Lung (tissue), 13 donors: ENCODE results near the gene C1orf35. TPM values are rescaled to one million over a fixed set of nuclear protein-coding genes. Genes with fewer than 3 reads are reported as not detected.

ENCODE experiments used
- ATAC-seq: fragments of 200-7000 bp; cut with Tn5 transposase; one replicate; pipeline ENCODE4 v1.9.1; 2020; ENCODE audit warnings: moderate number of reproducible peaks; ENCODE audit not compliant: insufficient read depth, low FRiP score
- DNase-seq, 3 donors: peaks; one replicate each; pipeline ENCODE4 v3.0.0-alpha.2; 2013 to 2017
- H3K27ac ChIP-seq, 2 donors: one replicate each; pipeline ENCODE4 v1.5.1; 2013; ENCODE audit warnings: mild to moderate bottlenecking in 2 of 2, moderate library complexity in 2 of 2, control low read depth in 1 of 2, inconsistent platforms in 1 of 2, low read depth in 1 of 2, low read length in 1 of 2
- H3K27me3 ChIP-seq, 3 donors: one replicate each; pipeline ENCODE4 v1.5.1; 2013; ENCODE audit warnings: low read length in 2 of 3; ENCODE audit not compliant: control insufficient read depth in 3 of 3, insufficient read depth in 3 of 3
- H3K36me3 ChIP-seq, 4 donors: one replicate each; pipeline ENCODE4 v1.5.1; 2013; ENCODE audit warnings: low read length in 4 of 4, mild to moderate bottlenecking in 1 of 4, moderate library complexity in 1 of 4; ENCODE audit not compliant: control insufficient read depth in 4 of 4, insufficient read depth in 4 of 4
- H3K4me1 ChIP-seq, 5 donors: one replicate each; pipeline ENCODE4 v1.5.1; 2013; ENCODE audit warnings: low read length in 5 of 5, mild to moderate bottlenecking in 2 of 5, moderate library complexity in 1 of 5; ENCODE audit not compliant: control insufficient read depth in 5 of 5, insufficient read depth in 5 of 5
- H3K4me3 ChIP-seq: one replicate; pipeline ENCODE4 v1.5.1; 2013; ENCODE audit warnings: mild to moderate bottlenecking, control low read depth, moderate library complexity
- H3K9ac ChIP-seq, 2 donors: one replicate each; pipeline ENCODE4 v1.5.1; 2013; ENCODE audit warnings: low read length in 2 of 2, control low read depth in 1 of 2; ENCODE audit not compliant: insufficient read depth in 1 of 2
- H3K9me3 ChIP-seq, 4 donors: one replicate each; pipeline ENCODE4 v1.5.1; 2013; ENCODE audit warnings: low read length in 3 of 4, mild to moderate bottlenecking in 1 of 4, moderate library complexity in 1 of 4; ENCODE audit not compliant: control insufficient read depth in 4 of 4, insufficient read depth in 3 of 4
- WGBS, 2 donors: extraction: QIAGEN DNeasy Blood & Tissue Kit; methylation state at CpG; one replicate each; pipeline ENCODE4 v1.1.7; 2013; 5-methylcytosine and 5-hydroxymethylcytosine counted together
- polyA plus RNA-seq, 2 donors: library from polyadenylated mRNA; stranded (reverse); fragments of 200-250 nt; gene quantifications; one replicate each; pipeline ENCODE4 v1.2.1, GENCODE V29; 2013
- small RNA-seq: library from RNA; depleted of rRNA; stranded (forward); fragments of <200 nt; gene quantifications from one replicate; pipeline ENCODE3, GENCODE V24; 2014; ENCODE audit warnings: low replicate concordance
- total RNA-seq, 2 donors: library from RNA; depleted of rRNA in 1 of 2; stranded (reverse); fragments of >200 nt in 1 of 2; gene quantifications; one replicate each; pipeline ENCODE4 v1.2.1, GENCODE V29; 2014 to 2021
- TF ChIP-seq, protein P1 (sequence below): IDR thresholded peaks from 2 replicates; pipeline ENCODE4 v1.5.1; 2012; ENCODE audit warnings: mild to moderate bottlenecking; ENCODE audit errors: control extremely low read depth, extremely low read depth
- donor health status: control.
- donor health status: control.
- donor health status: Bipolar disorder and iron deficiency.
- donor health status: healthy.
- donor health status: DM: yes; HTN: yes; CAD: no.

Gene C1orf35
- total and polyA plus RNA-seq, 4 donors, result 9.1 to 19.9 (median 15.0) TPM

DNA sequence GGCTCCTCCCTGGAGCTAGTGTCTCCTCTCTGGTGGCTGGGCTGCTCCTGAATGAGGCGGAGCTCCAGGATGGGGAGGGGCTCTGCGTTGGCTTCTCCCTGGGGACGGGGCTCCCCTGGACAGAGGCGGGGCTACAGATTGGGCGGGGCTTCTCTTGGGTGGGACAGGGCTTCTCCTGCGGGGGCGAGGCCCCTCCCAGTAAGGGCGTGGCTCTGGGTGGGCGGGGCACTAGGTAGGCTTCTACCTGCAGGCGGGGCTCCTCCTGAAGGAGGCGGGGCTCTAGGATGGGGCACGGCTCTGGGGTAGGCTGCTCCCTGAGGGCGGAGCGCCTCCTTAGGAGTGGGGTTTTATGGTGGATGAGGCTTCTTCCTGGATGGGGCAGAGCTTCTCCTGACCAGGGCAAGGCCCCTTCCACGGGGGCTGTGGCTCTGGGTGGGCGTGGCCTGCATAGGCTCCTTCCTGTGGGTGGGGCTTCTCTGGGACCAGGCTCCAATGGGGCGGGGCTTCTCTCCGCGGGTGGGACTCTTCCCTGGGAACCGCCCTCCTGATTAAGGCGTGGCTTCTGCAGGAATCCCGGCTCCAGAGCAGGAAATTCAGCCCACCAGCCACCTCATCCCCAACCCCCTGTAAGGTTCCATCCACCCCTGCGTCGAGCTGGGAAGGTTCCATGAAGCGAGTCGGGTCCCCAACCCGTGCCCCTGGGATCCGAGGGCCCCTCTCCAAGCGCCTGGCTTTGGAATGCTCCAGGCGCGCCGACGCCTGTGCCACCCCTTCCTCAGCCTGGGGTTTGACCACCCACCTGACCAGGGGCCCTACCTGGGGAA, 43.3 kb downstream of the C1orf35 start:
- H3K9ac ChIP-seq, result no peak overlapping the region
- TF ChIP-seq, protein P1, sequence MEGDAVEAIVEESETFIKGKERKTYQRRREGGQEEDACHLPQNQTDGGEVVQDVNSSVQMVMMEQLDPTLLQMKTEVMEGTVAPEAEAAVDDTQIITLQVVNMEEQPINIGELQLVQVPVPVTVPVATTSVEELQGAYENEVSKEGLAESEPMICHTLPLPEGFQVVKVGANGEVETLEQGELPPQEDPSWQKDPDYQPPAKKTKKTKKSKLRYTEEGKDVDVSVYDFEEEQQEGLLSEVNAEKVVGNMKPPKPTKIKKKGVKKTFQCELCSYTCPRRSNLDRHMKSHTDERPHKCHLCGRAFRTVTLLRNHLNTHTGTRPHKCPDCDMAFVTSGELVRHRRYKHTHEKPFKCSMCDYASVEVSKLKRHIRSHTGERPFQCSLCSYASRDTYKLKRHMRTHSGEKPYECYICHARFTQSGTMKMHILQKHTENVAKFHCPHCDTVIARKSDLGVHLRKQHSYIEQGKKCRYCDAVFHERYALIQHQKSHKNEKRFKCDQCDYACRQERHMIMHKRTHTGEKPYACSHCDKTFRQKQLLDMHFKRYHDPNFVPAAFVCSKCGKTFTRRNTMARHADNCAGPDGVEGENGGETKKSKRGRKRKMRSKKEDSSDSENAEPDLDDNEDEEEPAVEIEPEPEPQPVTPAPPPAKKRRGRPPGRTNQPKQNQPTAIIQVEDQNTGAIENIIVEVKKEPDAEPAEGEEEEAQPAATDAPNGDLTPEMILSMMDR, result no peak
- peak; percentile 84 for ATAC-seq
- peaks cover 0 to 6% (median 0%) of the 10 kb centered on the region in 4 donors for H3K9me3 ChIP-seq
- H3K27ac ChIP-seq, result peak overlapping the region in 1 of 2 donors; percentile 30
- H3K36me3 ChIP-seq, result no peaks in the 10 kb centered on the region
- peak overlapping the region; percentile 8 for H3K4me3 ChIP-seq
- H3K4me1 ChIP-seq, result peaks cover 0 to 9% (median 0%) of the 10 kb centered on the region in 5 donors
- DNase-seq, result peak; percentile 49 to 83 (median 54)
- peaks cover 5 to 41% (median 39%) of the 10 kb centered on the region in 3 donors for H3K27me3 ChIP-seq
- WGBS, 2 donors, result 4 to 5% methylated on average over 31 to 33 of the region's 33 CpGs

DNA sequence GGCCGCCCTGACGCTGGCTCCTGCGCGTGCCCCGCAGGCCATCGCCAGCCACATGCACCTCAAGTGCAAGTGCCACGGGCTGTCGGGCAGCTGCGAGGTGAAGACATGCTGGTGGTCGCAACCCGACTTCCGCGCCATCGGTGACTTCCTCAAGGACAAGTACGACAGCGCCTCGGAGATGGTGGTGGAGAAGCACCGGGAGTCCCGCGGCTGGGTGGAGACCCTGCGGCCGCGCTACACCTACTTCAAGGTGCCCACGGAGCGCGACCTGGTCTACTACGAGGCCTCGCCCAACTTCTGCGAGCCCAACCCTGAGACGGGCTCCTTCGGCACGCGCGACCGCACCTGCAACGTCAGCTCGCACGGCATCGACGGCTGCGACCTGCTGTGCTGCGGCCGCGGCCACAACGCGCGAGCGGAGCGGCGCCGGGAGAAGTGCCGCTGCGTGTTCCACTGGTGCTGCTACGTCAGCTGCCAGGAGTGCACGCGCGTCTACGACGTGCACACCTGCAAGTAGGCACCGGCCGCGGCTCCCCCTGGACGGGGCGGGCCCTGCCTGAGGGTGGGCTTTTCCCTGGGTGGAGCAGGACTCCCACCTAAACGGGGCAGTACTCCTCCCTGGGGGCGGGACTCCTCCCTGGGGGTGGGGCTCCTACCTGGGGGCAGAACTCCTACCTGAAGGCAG, 44.0 kb downstream of the C1orf35 start:
- peak overlapping the region; percentile 5 for H3K4me3 ChIP-seq

DNA sequence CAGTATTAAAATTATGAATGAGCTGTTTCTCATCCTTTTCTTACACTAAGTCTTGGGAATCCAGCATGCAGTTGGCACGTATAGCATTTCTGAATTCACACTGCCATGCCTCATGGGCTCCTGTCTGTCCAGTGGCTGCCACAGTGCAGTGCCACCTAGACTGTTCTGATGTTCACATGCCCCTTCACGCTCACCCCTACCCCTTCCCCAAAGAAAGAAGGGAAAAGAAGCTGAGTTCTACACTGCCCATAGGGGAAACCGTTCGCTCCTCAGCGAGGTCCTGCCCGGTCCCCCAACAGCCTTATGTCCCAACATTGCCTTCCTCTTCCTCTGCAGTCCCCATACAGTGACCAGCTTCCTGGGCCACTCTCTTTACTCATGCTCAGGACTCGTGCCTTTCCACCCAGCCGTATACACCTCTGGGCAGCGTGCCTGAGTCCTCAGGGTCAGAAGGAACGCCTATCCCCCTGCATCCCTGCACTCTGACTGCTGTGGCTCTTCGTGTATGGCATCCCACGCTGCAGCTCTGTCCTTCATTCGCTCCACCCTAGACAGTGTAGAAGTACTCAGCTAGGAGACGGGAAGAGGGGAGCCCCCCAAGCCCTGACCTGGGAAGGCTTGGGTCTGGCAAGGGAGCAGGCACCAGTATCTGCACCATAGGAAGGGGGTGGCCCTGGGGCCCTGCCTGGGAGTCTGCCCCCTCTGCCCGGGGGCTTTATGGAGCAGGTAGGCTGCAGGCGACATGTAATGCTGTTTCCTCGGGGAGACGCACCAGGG, 44.8 kb downstream of the C1orf35 start:
- Histone ChIP-seq H3K4me3 (no peak overlapping the region), H3K4me1 (peaks cover 0 to 9% (median 0%) of the 10 kb centered on the region in 5 donors), H3K9me3 (peaks cover 0 to 7% (median 0%) of the 10 kb centered on the region in 4 donors), H3K27ac (no peak overlapping the region), H3K36me3 (no peaks in the 10 kb centered on the region), H3K27me3 (peaks cover 0 to 41% (median 39%) of the 10 kb centered on the region in 3 donors), H3K9ac (no peak overlapping the region)
- DNase-seq (no peak), ATAC-seq (no peak)
- TF ChIP-seq, protein P1, result no peak
- WGBS, 2 donors, result 45 to 53% methylated on average over 18 of the region's 18 CpGs

More for the DNA sequence above, 44.0 kb downstream of the C1orf35 start:
- peaks cover 0 to 9% (median 0%) of the 10 kb centered on the region in 5 donors for H3K4me1 ChIP-seq
- 8 to 10% methylated on average over 64 to 66 of the region's 66 CpGs for WGBS, 2 donors
- no peaks in the 10 kb centered on the region for H3K36me3 ChIP-seq
- DNase-seq (peak in 1 of 3 donors; percentile 34), ATAC-seq (peak; percentile 9)
- peaks cover 5 to 41% (median 39%) of the 10 kb centered on the region in 3 donors for H3K27me3 ChIP-seq
- no peak overlapping the region for H3K9ac ChIP-seq
- H3K27ac ChIP-seq, result no peak overlapping the region
- TF ChIP-seq, protein P1, result no peak
- H3K9me3 ChIP-seq, result peaks cover 0 to 7% (median 0%) of the 10 kb centered on the region in 4 donors

Small RNAs within 50 kb of the gene (small RNA-seq; reads per million reads assigned to genes)
- gene AL359510.1, result not detected

Other genes with a start within 250 kb of the C1orf35 start
- gene WNT9A, start 155.4 kb downstream of the C1orf35 start, total RNA-seq, result 1 to 10 TPM; 5.5 to 8.6 TPM
- 1 to 10 TPM; 2.6 to 4.3 TPM for gene WNT9A, start 155.4 kb downstream of the C1orf35 start, polyA plus RNA-seq
- gene WNT3A, start 96.3 kb downstream of the C1orf35 start, total RNA-seq, result 1 to 10 TPM in 1 of 2 donors, under 1 TPM in 1; 0.09 to 3.1 TPM
- 1 to 10 TPM; 1.6 to 2.2 TPM for gene WNT3A, start 96.3 kb downstream of the C1orf35 start, polyA plus RNA-seq
- gene ARF1, start 20.6 kb downstream of the C1orf35 start, total RNA-seq, result 100 to 1,000 TPM; 226 to 500 TPM
- 100 to 1,000 TPM; 379 to 713 TPM for gene ARF1, start 20.6 kb downstream of the C1orf35 start, polyA plus RNA-seq
- 10 to 100 TPM; 44.4 to 60.0 TPM for gene MRPL55, start 6.0 kb upstream of the C1orf35 start, total RNA-seq
- gene MRPL55, start 6.0 kb upstream of the C1orf35 start, polyA plus RNA-seq, result 100 to 1,000 TPM in 1 of 2 donors, 10 to 100 TPM in 1; 86.6 to 137 TPM
- gene GUK1, start 37.0 kb upstream of the C1orf35 start, total RNA-seq, result 100 to 1,000 TPM; 158 to 256 TPM
- gene GUK1, start 37.0 kb upstream of the C1orf35 start, polyA plus RNA-seq, result 100 to 1,000 TPM; 358 to 476 TPM
- 1 to 10 TPM; 1.8 to 6.7 TPM for gene GJC2, start 46.6 kb upstream of the C1orf35 start, total RNA-seq
- gene GJC2, start 46.6 kb upstream of the C1orf35 start, polyA plus RNA-seq, result 1 to 10 TPM; 1.5 to 3.4 TPM
- 10 to 100 TPM in 1 of 2 donors, 1 to 10 TPM in 1; 8.4 to 21.4 TPM for gene IBA57, start 62.5 kb upstream of the C1orf35 start, total RNA-seq
- gene IBA57, start 62.5 kb upstream of the C1orf35 start, polyA plus RNA-seq, result 1 to 10 TPM; 2.8 to 5.4 TPM
- 10 to 100 TPM; 24.6 to 47.3 TPM for gene OBSCN, start 104.7 kb upstream of the C1orf35 start, total RNA-seq
- gene OBSCN, start 104.7 kb upstream of the C1orf35 start, polyA plus RNA-seq, result 10 to 100 TPM in 1 of 2 donors, 1 to 10 TPM in 1; 5.1 to 26.1 TPM